ENCODE data around the gene AQP12A.
"Not testable (repeated sequence)": the region's sequence is repeated elsewhere in the genome, so short reads cannot be mapped to it uniquely, and the experiment has no call there.

AQP12A gene

GRCh38 chr2:240691631-240692420, at the start of gene AQP12A:
TSS of gene AQP12A (plus strand) at chr2:240691866. CDS start at chr2:240691914, 48 bp downstream.
- in situ Hi-C loops (cut with HindIII; ENCODE audit: low sequenced_read_pairs), result not testable (repeated sequence)

DNA sequence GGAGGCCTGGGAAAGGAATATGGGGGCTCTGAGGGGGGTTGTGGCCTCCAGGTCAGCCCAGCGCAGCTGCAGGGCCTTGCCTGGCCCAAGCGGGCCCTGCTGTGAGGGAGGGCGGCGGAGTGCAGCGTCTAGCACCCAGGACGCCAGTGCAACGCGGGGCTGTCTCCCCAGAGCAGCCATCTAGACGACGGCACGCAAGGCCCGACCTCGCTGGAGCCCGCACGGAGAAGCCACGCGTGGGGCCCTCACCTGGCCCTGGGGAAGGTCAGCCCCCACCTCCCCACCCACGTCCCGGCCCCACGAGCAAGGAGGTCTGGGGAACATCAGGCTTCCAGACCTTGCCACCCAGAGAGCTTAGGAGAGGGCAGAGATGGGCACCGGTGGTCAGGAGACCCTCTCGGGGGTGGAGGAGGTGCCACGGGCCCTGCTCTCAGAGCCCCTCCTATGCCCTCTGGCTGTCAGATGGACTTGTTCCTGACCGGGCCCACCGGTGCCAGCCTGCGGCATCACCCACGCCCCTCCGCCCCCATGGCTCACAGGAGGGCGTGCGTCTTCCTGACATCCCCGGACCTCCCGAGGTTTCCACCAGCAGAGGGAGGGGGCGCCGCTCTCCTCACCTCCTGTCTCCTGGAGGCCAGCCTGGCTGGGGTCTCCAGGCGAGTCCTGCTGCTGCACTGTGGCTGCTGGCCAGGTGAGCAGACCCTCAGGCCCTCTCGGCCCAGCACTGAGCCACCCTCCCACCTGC, 49.4 kb upstream of the AQP12A start:
- in situ Hi-C loops (cut with HindIII; ENCODE audit: low sequenced_read_pairs), result loop anchor here (5.0 to 10.0 kb wide), 2 partner anchors 40 to 63 kb away; no protein-coding TSS in a partner anchor

- in situ Hi-C loops (cut with HindIII; ENCODE audit: low sequenced_read_pairs), result loop anchor here (5.0 to 10.0 kb wide), 2 partner anchors 40 to 62 kb away; no protein-coding TSS in a partner anchor
Observed at GRCh38 chr2:240642806-240643092, 48.9 kb upstream of the AQP12A start.

- in situ Hi-C loops (cut with HindIII; ENCODE audit: low sequenced_read_pairs), result loop anchor here (5.0 to 10.0 kb wide), 2 partner anchors 41 to 62 kb away; no protein-coding TSS in a partner anchor
Observed at GRCh38 chr2:240643093-240643810, 48.4 kb upstream of the AQP12A start.

GRCh38 chr2:240643811-240644150, 47.9 kb upstream of the AQP12A start:
- in situ Hi-C loops (cut with HindIII; ENCODE audit: low sequenced_read_pairs), result loop anchor here (5.0 to 10.0 kb wide), 2 partner anchors 41 to 61 kb away; no protein-coding TSS in a partner anchor

DNA sequence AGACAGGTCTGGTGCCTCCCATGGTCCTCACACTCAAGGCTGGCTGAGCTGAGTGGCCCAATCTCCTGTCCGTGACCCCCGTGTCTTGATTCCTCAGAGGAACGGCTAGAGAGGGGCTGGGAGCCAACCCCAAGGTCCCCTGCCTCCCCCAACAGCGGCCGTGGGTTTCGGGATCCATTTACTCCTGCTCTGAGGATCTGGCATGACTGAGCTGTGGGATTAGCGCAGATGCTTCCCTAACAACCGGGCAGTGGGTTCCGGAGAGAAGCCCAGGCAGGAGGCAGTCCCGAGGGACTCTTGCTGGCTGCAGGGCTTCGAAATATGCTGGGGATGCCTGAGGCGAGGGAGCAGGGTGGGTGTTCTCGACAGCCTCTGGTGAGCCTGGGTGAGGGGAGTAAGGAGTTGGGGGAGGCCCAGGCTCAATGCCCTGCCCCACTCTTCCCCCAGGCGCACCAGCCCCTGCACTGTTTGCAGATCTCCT, 47.5 kb upstream of the AQP12A start:
- in situ Hi-C loops (cut with HindIII; ENCODE audit: low sequenced_read_pairs), result loop anchor here (5.0 to 10.0 kb wide), 2 partner anchors 42 to 61 kb away; no protein-coding TSS in a partner anchor

DNA sequence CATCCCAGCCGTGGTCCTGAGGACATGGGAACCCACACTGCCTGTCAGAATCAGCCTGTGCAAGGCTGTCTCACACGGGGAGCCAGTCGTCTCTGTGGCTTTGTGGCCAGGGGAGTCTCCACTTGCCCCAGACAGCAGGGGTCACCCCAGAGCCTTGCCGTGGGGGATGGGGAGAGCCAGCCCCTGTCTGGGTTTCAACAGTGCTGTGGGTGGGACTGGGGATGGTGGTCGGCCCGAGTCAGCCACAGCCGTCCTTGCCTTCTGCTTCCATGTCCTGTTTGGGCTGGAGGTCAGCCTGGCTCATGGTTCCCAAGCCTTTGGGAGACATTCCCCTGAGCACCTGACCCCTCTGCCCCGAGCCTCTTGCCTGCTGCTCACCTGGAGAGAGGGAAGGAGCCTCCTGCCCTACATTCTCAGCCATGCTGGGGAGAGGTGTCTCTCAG, 46.8 kb upstream of the AQP12A start:
- in situ Hi-C loops (cut with HindIII; ENCODE audit: low sequenced_read_pairs), result loop anchor here (5.0 to 10.0 kb wide), 2 partner anchors 43 to 60 kb away; no protein-coding TSS in a partner anchor

GRCh38 chr2:240645346-240645745, 46.3 kb upstream of the AQP12A start:
- in situ Hi-C loops (cut with HindIII; ENCODE audit: low sequenced_read_pairs), result loop anchor here (10.0 kb wide), 1 partner anchor 59 kb away; no protein-coding TSS in a partner anchor

- in situ Hi-C loops (cut with HindIII; ENCODE audit: low sequenced_read_pairs), result loop anchor here (10.0 kb wide), 1 partner anchor 59 kb away; no protein-coding TSS in a partner anchor
Observed at GRCh38 chr2:240645801-240646175, 45.9 kb upstream of the AQP12A start.

GRCh38 chr2:240646176-240646899, 45.3 kb upstream of the AQP12A start:
- in situ Hi-C loops (cut with HindIII; ENCODE audit: low sequenced_read_pairs), result loop anchor here (10.0 kb wide), 1 partner anchor 58 kb away; no protein-coding TSS in a partner anchor

GRCh38 chr2:240646900-240647502, 44.7 kb upstream of the AQP12A start:
- in situ Hi-C loops (cut with HindIII; ENCODE audit: low sequenced_read_pairs), result loop anchor here (10.0 kb wide), 1 partner anchor 58 kb away; no protein-coding TSS in a partner anchor

- in situ Hi-C loops (cut with HindIII; ENCODE audit: low sequenced_read_pairs), result loop anchor here (10.0 kb wide), 1 partner anchor 57 kb away; no protein-coding TSS in a partner anchor
Observed at GRCh38 chr2:240647503-240648154, 44.0 kb upstream of the AQP12A start.

DNA sequence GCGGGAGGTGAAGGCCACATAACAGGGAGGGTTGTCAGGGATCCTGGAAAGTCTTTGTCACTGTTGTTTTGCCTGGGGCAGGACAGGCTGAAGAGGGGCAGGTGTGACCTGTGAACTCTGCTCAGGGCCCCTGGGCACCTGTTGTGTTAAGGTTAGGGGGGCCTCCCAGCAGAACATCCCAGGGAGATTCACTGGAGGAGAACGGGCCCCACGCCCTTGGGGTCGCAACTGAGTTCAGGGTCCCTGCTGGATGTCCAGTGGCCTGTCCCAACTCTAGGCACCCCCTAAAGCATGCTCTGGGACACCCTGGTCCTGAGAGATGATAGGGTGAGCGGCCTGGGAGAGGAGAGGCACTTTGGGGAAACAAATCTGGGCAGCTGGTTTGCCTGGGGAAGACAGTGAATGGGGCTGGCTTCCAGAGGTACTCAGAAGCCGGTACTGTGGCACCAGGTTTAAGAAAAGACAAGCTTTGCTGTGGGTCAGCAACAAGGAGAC, 43.5 kb upstream of the AQP12A start:
- in situ Hi-C loops (cut with HindIII; ENCODE audit: low sequenced_read_pairs), result loop anchor here (10.0 kb wide), 1 partner anchor 57 kb away; no protein-coding TSS in a partner anchor

DNA sequence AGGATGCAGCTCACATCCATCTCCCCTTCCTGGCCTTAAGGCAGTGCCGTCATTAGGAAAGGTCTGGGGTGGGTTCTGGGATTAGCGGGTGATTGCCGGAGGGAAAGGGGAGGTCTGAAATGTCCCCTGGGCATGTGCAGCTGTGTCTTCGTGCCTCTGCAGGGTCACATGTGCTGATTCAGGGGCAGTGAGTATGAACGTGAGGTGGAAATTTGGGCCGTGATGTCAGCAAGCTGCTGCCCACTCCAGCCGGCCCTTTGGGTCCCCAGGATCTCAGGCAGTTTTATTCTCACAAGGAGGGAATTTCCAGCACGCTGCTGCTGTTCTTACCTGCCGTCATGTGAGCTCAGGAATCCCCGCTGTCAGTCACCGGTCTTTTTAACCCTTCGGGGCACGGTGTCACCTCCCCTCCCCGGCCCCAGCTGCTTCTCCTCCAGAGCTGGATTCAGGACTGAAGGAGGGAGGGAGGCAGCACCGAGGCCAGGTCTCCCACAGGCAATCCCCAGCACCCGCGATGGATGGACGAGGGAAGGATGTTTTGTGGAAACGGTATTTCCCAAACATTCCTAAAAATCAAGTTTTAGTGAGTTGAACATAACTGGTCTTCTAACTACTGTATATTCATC, 42.9 kb upstream of the AQP12A start:
- in situ Hi-C loops (cut with HindIII; ENCODE audit: low sequenced_read_pairs), result loop anchor here (10.0 kb wide), 1 partner anchor 56 kb away; no protein-coding TSS in a partner anchor

DNA sequence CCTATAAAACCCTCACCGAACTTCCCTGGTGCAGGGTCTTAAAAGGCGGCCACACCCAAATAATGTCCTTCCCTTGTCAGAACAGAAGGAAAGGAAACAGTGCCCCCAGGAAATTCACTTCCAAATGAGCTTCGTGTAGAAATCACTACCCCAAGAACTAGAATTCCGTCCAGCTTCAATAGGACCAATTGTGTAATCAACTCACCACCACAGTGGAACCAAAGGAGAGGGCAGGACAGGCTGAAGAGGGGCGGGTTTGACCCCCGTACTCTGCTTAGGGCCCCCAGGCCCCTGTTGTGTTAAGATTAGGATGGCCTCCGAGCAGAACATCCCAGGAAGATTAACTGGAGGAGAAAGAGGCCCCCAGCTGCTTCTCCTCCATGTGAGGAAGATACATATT, 42.3 kb upstream of the AQP12A start:
- in situ Hi-C loops (cut with HindIII; ENCODE audit: low sequenced_read_pairs), result loop anchor here (10.0 kb wide), 1 partner anchor 55 kb away; no protein-coding TSS in a partner anchor

- in situ Hi-C loops (cut with HindIII; ENCODE audit: low sequenced_read_pairs), result no loop called here
Observed at GRCh38 chr2:240650254-240650965, 41.3 kb upstream of the AQP12A start.

DNA sequence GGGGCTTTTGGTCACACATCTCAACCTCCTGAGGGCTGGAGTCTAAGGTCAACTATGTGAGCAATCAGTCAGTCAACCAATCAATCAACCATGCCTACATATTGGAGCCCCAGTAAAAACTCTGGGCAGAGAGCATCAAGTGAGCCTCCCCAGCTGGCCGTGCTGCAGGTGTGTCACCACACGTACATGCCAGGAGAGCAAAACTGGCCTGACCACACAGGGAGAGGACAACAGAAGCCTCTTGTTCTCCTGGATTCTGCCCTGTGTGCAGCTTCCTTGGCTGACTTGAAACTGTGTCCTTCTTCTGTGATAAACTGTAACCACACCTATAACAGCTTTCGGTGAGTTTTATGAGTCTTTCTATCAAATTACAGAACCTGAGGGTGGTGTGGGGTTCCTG, 40.5 kb upstream of the AQP12A start:
- in situ Hi-C loops (cut with HindIII; ENCODE audit: low sequenced_read_pairs), result no loop called here
